Lower lobe of right lung (tissue), 2 donors: ENCODE results near the gene PNPO. TPM values are rescaled to one million over a fixed set of nuclear protein-coding genes. Genes with fewer than 3 reads are reported as not detected.
A peak's percentile ranks its signal among the peaks of the same experiment; 100 is the strongest.

Source experiments
- ATAC-seq, 2 donors: fragments of 200-7000 bp; cut with Tn5 transposase; one replicate each; pipeline ENCODE4 v1.9.1; 2020 to 2022; ENCODE audit warnings: mild to moderate bottlenecking in 2 of 2, moderate library complexity in 2 of 2
- DNase-seq: peaks from one replicate; pipeline ENCODE4 v3.0.0-alpha.2; 2020
- H3K27ac ChIP-seq: fragments of 200-600 bp; one replicate; pipeline ENCODE4 v1.8.0; 2022
- H3K27me3 ChIP-seq: fragments of 200-600 bp; one replicate; pipeline ENCODE4 v1.8.0; 2022; ENCODE audit warnings: low read depth
- H3K36me3 ChIP-seq: fragments of 200-600 bp; one replicate; pipeline ENCODE4 v1.8.0; 2022; ENCODE audit warnings: mild to moderate bottlenecking
- H3K4me1 ChIP-seq: fragments of 200-600 bp; one replicate; pipeline ENCODE4 v1.8.0; 2022
- H3K4me3 ChIP-seq: fragments of 200-600 bp; one replicate; pipeline ENCODE4 v1.8.0; 2022; ENCODE audit warnings: mild to moderate bottlenecking
- H3K9me3 ChIP-seq: fragments of 200-600 bp; one replicate; pipeline ENCODE4 v1.8.0; 2022
- intact Hi-C: fragments of 100-400 bp; cut with DNase I; formaldehyde crosslinking; loops from one replicate; pipeline ENCODE4 v1.11.0; 2022
- total RNA-seq: library from RNA; stranded (reverse); fragmentation: NEBNext Ultra II Directional; extraction: Animal tissue kit (Norgen Biotek cat#: 25700); gene quantifications from one replicate; pipeline ENCODE4 v1.2.1, GENCODE V29; 2021
- TF ChIP-seq, protein P1 (sequence below): fragments of 200-600 bp; IDR thresholded peaks from one replicate; pipeline ENCODE4 v1.8.0; 2022; ENCODE audit warnings: antibody characterized with exemption, mild to moderate bottlenecking
- donor health status: DM: no; HTN: yes; CAD: no; lungs with severe emphysema.

PNPO gene
- total RNA-seq, 1 donor from 2014 or later, result 29.2 TPM

DNA sequence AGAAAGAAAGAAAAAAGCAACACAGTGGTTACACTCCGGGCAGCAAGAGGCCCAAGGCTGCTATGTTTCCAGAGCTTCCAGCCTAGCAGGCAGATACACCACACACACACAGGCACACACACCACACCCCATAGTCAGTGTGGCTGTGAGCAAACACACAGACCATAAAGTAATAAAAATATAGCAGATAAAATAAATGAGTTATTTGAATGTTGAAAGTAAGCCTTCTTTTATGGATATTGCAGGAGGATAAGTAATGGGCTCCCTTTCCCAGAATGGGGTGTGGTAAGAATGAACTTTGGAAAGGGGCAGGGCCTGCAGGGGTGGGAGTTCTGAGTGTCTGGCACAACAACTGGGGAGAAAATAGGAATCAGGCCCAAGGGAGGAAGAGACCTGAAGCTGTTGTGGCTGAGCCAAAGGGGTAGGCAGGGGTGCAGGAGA, 24.7 kb downstream of the PNPO start:
- DNase-seq (no peak), ATAC-seq (no peak)
- TF ChIP-seq, protein P1, sequence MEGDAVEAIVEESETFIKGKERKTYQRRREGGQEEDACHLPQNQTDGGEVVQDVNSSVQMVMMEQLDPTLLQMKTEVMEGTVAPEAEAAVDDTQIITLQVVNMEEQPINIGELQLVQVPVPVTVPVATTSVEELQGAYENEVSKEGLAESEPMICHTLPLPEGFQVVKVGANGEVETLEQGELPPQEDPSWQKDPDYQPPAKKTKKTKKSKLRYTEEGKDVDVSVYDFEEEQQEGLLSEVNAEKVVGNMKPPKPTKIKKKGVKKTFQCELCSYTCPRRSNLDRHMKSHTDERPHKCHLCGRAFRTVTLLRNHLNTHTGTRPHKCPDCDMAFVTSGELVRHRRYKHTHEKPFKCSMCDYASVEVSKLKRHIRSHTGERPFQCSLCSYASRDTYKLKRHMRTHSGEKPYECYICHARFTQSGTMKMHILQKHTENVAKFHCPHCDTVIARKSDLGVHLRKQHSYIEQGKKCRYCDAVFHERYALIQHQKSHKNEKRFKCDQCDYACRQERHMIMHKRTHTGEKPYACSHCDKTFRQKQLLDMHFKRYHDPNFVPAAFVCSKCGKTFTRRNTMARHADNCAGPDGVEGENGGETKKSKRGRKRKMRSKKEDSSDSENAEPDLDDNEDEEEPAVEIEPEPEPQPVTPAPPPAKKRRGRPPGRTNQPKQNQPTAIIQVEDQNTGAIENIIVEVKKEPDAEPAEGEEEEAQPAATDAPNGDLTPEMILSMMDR, result no peak
- no peak overlapping the region for H3K4me3 ChIP-seq
- intact Hi-C loops, result no loop called here
- no peaks in the 10 kb centered on the region for H3K27me3 ChIP-seq
- no peaks in the 10 kb centered on the region for H3K9me3 ChIP-seq
- H3K36me3 ChIP-seq, result no peaks in the 10 kb centered on the region
- H3K27ac ChIP-seq, result no peak overlapping the region
- H3K4me1 ChIP-seq, result peaks cover 12% of the 10 kb centered on the region

DNA sequence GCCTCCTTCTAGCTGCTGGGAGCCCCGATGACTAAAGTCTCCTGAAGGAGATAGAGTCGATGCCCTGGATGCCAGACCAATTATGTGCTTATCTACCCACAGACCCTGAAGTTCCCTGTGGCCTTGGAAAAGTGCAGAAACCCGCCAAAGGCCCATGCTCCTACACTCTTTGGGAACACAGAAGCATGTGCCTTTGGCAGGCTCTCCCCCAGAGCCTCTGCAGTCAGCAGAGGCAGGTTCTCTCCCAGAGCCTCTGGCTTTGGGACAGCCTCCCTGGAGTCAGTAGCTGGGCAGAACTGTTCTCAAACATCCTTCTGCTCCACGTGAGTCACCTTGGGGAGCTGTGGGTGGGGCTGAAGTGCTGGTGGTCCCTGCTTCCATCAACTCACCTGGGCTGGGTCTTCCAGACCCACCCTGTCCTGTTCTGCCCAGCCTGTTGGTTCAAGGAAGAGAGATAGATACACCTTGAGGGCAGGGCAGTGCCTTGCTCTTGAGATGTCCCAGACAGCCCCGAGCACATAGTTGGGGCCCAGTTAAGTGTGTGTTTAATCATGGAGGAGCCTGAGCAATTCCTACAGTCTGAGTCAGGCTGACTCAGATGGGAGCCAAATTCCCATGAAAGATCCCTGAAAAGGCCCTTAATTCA, 26.4 kb downstream of the PNPO start:
- Histone ChIP-seq H3K27ac (no peak overlapping the region), H3K4me3 (no peak overlapping the region), H3K36me3 (no peaks in the 10 kb centered on the region), H3K27me3 (no peaks in the 10 kb centered on the region), H3K4me1 (peaks cover 27% of the 10 kb centered on the region), H3K9me3 (no peaks in the 10 kb centered on the region)
- TF ChIP-seq, protein P1, result no peak
- ATAC-seq (no peak), DNase-seq (no peak)
- intact Hi-C loops, result no loop called here

DNA sequence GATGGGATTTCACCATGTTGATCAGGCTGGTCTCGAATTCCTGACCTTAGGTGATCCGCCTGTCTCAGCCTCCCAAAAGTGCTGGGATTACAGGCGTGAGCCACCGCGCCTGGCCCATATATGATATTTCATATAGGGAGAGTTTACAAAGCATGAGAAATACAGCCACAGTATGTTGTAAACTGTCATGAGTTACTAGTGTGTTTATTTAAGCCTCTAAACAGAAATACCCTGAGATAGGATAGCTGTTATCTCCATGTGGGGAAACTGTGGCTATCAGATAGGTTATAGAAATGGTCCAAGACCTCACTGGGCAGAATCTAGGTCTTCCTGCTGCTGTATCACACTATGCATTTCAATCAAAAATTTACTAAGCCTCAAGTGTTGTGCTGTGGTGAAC, 27.5 kb downstream of the PNPO start:
- no peak overlapping the region for H3K27ac ChIP-seq
- no peaks in the 10 kb centered on the region for H3K27me3 ChIP-seq
- DNase-seq, result no peak
- H3K4me3 ChIP-seq, result no peak overlapping the region
- no peaks in the 10 kb centered on the region for H3K9me3 ChIP-seq
- H3K36me3 ChIP-seq, result peaks cover 7% of the 10 kb centered on the region
- TF ChIP-seq, protein P1, result no peak
- peaks cover 27% of the 10 kb centered on the region for H3K4me1 ChIP-seq
- no peak for ATAC-seq
- intact Hi-C loops, result no loop called here

DNA sequence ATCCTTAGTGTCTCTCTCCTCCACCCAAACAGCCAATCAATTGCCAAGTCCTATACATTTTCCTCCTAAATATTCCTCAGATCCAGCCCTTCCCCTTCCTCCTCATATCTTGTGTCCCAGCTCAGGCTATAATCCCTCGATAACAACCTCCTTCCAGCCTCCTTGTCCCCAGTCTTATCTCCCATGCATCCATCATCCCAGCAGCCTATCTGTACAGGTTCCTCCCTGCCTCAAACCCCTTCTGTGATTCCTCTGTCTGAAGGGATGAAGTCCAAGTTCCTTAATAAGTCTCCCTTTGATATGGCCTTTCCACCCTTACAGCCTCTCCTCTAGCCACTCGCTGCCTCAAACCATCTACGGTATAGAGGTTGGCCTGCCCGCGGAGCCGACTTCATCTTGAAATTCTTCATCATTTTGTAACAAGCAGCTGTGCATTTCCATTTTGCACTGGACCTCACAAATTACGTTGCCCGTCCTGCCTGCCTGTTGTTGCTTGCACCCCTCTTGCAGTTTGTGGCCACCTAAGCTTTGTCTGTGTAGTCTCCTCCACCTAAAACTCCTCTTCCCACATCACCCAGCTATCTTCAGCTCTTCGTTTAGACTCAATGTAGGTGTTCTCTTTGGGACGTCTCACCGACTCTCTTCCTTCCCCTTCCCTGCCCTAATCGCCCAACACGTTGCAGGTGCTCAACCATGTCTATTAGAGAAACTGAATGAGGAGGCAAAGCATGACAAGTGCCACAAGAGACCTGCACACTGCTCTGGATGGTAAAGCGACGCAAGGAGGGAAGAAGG, 28.8 kb downstream of the PNPO start:
- intact Hi-C loops, result no loop called here
- Histone ChIP-seq H3K9me3 (no peaks in the 10 kb centered on the region), H3K27ac (peak overlapping the region; percentile 85), H3K4me3 (peak overlapping the region; percentile 99), H3K36me3 (peaks cover 20% of the 10 kb centered on the region), H3K4me1 (peaks cover 27% of the 10 kb centered on the region), H3K27me3 (no peaks in the 10 kb centered on the region)
- ATAC-seq (no peak), DNase-seq (peak; percentile 50)
- TF ChIP-seq, protein P1, result no peak

DNA sequence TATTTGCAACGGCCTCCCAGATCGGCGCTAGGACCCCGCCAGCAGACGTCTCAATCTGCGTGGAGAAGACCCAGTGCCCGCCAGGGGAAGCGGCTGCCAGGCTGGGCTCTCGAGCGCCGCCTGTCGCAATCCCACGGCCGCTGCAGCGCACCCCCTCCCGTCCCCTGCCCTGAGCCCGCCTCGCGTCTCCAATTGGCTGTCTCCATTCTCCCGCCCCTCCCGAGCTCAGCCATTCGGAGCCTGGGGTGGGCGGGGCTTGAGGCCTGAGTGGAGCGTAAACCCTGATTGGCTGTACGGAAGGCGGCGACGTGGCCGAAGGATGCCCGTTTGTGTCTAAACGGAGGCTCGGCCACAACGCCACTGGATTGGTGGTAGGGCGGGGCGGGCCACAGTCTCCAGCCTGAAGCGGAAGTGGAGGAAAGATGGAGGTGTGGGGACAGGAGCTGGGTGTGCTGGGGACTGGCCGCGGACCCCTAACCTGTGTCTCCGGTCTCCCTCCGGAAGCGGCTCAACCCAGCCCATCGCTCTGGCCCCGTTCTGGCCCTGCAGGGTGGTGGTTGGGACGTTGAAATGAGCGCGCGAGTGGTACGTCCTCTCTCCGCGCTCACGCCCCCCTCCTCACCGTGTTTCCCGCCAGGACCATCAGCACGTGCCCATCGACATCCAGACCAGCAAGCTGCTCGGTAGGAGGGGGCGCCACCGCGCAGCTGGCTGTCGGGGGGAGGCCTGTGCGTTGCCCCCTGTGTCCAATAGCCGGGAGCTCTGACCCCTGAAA, 29.5 kb downstream of the PNPO start, which contains the start of gene CDK5RAP3:
TSS of gene CDK5RAP3 (plus strand) at position 389 of the 775 bp plus-strand sequence. CDS start at position 423, 34 bp downstream.
- peak; percentile 100 for ATAC-seq
- Histone ChIP-seq H3K27me3 (no peaks in the 10 kb centered on the region), H3K27ac (peak within 1 kb of the TSS; percentile 85), H3K4me3 (peak within 1 kb of the TSS; percentile 99), H3K9me3 (no peaks in the 10 kb centered on the region), H3K4me1 (peaks cover 27% of the 10 kb centered on the region), H3K36me3 (peaks cover 27% of the 10 kb centered on the region)
- TF ChIP-seq, protein P1, result peak; percentile 96
- peak; percentile 100 for DNase-seq
- intact Hi-C loops, result no loop called here
